GM15510 (cell line): ENCODE results near the gene DACT2.

ENCODE experiments used
- POLR2A ChIP-seq: IDR thresholded peaks from 3 replicates; pipeline ENCODE4 v1.6.1; 2011; ENCODE audit warnings: borderline replicate concordance; ENCODE audit not compliant: insufficient read length; ENCODE audit errors: extremely low read depth

Gene DACT2

DNA sequence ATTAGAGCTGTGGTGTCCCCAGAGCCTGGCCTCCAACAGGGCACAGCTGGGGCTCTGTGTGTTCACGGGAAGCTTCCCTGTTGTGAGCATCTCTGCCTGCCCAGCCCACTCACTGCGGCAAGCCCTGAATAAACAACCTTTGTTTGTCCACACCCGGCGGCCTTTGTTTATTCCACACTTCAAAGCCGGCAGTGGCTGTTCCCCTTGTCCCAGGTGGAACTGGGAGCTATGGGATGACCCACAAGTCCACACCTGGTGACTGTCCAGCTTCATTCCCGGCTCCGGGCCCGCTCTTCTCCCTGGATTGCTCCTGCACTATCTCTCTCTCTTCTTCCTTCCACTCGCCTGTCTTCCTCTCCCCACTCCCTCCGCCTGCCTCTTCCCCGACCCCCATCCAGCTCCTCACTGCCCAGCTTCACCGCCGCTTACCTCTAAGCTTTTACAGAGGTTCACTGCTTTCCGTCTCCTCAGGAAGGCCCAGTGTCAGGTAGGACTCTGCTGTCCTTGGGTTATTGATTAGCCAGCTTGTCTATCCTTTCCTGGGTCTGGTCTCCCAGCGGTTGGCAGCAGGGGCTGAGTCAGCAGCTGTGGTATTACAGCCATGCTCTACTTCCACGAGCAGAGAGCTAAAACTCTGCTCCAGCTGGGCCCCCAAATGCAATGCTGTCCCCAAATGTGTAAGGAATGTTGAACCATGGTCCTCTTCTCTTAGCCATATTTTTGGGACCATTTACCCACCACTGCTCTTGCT lies 17.8 kb downstream of the DACT2 start:
- TF ChIP-seq POLR2A, result no peak

DNA sequence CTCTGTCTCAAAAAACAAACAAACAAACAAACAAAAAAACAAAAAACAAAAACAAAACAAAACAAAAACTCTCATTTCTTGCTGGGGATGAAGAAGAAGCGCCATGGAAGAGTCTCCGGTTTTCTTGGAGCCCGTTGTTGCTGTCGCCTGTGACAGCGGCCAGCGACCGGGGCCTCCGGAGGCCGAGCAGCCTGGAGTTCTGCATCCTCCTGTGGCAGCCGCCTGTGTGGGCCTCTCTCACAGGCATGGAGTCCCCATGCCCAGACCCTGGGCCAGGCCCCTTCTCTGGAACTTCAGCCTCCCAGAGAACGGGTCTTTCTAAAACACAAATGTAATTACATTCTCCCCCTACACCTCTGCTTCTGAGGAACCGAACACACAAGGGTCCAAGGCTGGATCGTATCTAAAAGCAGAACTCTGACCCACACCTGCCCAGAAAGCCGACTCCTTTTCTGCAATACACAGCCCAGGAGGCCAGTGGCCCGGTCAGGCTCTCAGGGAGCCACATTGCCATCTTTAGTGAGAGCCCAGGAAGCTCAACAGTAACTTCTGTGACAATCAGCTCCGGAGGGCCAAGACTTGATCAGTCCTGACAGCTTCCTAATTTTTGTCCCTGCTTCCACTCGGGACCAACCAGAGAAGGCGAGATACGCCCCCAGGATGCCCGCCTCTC lies 18.5 kb downstream of the DACT2 start:
- TF ChIP-seq POLR2A, result no peak

GRCh38 chr6:168299541-168300511 lies 19.8 kb downstream of the DACT2 start:
- TF ChIP-seq POLR2A, result no peak

GRCh38 chr6:168297643-168298042 lies 21.9 kb downstream of the DACT2 start:
- no peak for TF ChIP-seq POLR2A

- no peak for TF ChIP-seq POLR2A
Measured at GRCh38 chr6:168294901-168295300, 24.7 kb downstream of the DACT2 start.

DNA sequence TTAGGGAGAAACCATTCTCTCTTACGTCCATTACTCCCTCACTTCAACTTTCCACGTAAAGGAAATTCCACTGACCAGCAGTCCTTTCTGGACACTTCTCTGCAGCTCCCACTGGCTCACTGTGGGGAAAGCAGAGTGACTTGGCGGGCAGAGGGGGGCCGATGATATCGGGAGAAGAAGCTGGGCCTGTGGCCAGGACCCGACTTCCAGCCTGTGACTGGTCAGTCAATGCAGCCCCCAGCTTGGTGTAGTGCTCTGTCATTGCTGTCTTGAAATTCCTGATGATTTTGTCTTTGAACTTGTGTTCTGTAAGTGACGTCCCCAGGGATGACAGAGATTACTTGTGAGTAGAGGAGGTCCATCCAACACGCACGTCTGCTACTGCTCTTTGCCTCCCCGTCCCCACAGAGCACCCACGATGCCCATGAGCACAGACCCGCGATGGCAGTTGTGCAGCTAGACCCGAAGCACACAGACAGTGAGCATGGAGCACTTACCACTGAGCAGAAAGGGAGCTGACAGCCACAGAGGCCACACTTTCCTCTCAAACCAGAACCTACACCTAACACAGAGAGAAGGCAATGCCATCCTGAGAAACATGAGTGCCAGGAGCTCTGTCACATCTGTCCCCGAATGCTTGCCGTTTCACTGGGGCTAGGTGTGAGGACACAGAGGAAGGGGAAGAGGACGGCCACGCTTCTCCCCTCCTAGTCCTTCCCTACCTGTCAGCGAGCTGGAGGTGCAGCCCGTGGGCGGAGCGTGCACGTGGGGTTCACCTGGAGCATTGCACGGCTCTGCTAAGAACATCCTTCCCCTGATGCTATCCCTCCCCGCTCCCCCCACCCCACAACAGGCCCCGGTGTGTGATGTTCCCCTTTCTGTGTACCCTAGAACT lies 25.7 kb downstream of the DACT2 start:
- TF ChIP-seq POLR2A, result no peak

DNA sequence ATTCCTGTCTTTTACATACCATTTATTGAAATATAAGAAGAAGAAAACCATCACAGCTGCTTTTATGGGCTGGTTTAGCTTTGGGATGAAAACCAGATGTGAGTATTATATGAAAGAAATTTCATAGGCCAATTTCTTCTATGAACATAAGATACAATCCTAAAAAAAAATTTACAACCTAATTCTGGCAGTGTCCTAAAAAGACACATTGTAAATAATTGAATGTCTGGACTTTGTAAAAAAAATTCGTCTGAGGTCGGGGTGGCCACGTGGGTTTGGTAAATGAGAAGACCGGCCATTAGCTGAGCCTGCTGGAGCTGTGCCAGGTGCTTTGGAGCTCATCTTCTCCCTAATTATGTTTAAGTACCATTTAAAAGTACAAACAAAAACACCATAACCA lies 26.8 kb downstream of the DACT2 start:
- TF ChIP-seq POLR2A, result no peak

- no peak for TF ChIP-seq POLR2A
Measured at GRCh38 chr6:168291450-168291849, 28.1 kb downstream of the DACT2 start.

- no peak for TF ChIP-seq POLR2A
Measured at GRCh38 chr6:168290095-168290494, 29.5 kb downstream of the DACT2 start.

DNA sequence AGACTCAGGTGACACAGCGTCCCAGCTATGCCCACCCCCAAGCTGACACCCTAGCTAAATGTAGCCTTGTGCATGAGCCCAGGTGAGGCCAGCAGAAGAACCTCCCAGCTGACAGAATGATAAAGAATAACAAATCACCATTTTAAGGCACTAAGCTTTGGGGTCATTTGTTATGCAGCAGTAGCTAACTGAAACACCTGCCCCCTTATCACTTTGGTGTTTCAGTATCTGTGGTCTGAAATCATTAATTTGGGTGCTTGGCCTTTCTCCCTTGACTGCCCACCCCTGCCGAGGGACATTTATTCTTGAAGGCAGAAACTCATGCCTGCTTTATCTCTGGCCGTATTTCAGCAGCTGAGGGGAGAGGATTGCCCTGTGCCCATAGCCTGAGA lies 30.0 kb downstream of the DACT2 start:
- no peak for TF ChIP-seq POLR2A

DNA sequence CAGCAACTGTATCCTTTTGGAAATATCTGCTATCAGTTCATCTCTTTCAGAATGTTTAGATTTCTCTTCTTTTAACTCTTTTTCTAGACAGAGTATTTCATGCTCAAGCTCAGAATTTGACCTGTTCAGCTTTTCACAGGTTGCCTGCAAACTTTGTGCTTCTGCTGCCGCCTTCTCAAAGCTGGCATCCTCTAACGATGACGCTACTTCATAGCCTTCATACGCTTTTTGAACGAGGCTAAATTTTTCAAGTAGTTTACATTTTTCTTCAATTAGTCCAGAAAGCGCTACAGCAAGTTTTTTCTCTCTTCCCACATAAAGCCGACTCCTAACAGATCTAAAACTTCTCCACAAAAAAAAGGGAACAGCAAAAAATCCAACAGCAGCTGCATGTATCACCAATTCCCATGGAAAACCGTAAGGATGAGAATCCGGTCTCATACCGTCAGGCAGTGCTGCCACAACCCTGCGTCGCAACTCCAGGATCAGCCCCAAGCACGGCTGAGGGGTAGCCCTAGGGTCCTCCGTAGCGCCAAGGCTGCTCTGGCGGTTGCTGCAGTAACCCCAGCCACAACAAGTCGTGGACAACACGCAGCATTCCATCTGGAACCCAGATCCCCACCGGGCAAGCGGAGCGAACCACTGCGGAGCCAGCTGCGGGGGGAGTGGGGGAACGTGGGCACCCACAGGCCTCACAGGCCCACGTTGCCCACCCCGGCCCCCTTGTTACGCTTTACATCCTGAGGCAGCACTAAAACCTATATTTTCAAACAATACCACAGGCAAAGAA lies 30.6 kb downstream of the DACT2 start:
- no peak for TF ChIP-seq POLR2A

DNA sequence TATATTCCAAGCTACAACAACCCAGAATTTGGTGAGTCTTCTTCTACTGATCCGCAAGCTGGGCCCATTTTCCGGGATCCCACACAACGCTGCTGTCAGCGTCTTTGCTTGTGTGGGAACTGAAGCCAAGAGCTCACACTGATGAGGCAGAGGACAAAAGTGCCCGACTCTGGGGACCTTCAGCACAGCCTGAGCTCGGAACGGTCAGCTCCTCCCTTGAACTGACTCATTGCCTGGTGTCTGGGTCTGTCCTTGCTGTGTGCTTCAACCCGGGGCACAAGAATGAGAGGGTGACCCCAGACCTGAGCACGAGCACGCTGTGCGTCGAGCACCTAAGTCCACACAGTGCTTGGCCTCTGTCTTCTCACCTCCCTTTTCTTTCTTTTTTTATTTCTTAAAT lies 33.5 kb downstream of the DACT2 start:
- no peak for TF ChIP-seq POLR2A

DNA sequence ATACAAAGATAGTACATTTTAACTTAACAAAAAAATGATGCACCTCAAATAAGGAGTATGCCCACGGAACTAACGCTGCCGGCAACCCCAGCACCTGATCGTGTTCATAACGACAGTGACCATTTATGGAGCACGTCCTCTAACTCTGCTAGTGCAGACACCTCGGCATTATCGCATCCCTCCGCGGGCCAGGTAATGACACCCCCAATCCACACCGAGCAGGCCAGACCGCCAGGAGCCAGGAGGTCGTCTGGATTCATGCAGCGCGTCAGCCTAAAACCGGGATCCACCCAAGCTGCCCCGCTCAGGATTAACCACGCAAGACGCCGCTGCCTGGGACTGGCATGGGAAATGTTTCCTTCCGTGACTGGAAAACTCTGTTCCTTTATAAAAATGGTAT lies 34.1 kb downstream of the DACT2 start:
- no peak for TF ChIP-seq POLR2A
